Neural progenitor cell (in vitro differentiated cells): ENCODE data around the gene POC1A. TPM values are rescaled to one million over a fixed set of nuclear protein-coding genes. Genes with fewer than 3 reads are reported as not detected.
A peak's percentile ranks its signal among the peaks of the same experiment; 100 is the strongest.
"Not testable (repeated sequence)": the region's sequence is repeated elsewhere in the genome, so short reads cannot be mapped to it uniquely, and the experiment has no call there.

Source experiments
- DNase-seq: peaks from one replicate; pipeline ENCODE4 v3.0.0-alpha.2; 2016; ENCODE audit warnings: low spot score
- H2AFZ ChIP-seq: fragments of 200-600 bp; sonication (generic); replicated peaks from 2 replicates; pipeline ENCODE4 v1.6.1; 2016; ENCODE audit warnings: antibody characterized with exemption
- H3F3A ChIP-seq: fragments of 200-600 bp; sonication (generic); 2 replicates; pipeline ENCODE4 v1.6.1; 2016; ENCODE audit warnings: antibody characterized with exemption, low read depth
- H3K27ac ChIP-seq: fragments of 200-600 bp; sonication (generic); 2 replicates; pipeline ENCODE4 v1.5.1; 2016; ENCODE audit warnings: mild to moderate bottlenecking
- H3K27me3 ChIP-seq: fragments of 200-600 bp; sonication (generic); 2 replicates; pipeline ENCODE4 v1.6.1; 2016; ENCODE audit warnings: mild to moderate bottlenecking, moderate library complexity
- H3K36me3 ChIP-seq: fragments of 200-600 bp; sonication (generic); 2 replicates; pipeline ENCODE4 v1.5.1; 2016
- H3K4me1 ChIP-seq: fragments of 200-600 bp; sonication (generic); 2 replicates; pipeline ENCODE4 v1.6.1; 2016; ENCODE audit warnings: mixed run types
- H3K4me2 ChIP-seq: fragments of 200-600 bp; sonication (generic); 2 replicates; pipeline ENCODE4 v1.6.1; 2016
- H3K4me3 ChIP-seq: fragments of 200-600 bp; sonication (generic); 2 replicates; pipeline ENCODE4 v1.5.1; 2016
- H3K79me2 ChIP-seq: fragments of 200-600 bp; sonication (generic); 2 replicates; pipeline ENCODE4 v1.6.1; 2016; ENCODE audit warnings: low read depth
- H3K9ac ChIP-seq: fragments of 200-600 bp; sonication (generic); 2 replicates; pipeline ENCODE4 v1.6.1; 2016
- H3K9me3 ChIP-seq: fragments of 200-600 bp; sonication (generic); 2 replicates; pipeline ENCODE4 v1.5.1; 2016; ENCODE audit warnings: low read depth
- H4K20me1 ChIP-seq: fragments of 200-600 bp; sonication (generic); 2 replicates; pipeline ENCODE4 v1.6.1; 2016; ENCODE audit warnings: low read depth
- H3K27ac Mint-ChIP-seq: 3 replicates; pipeline ENCODE4 v1.8.0; 2021; ENCODE audit warnings: mixed read lengths
- H3K27me3 Mint-ChIP-seq: 2 replicates; pipeline ENCODE4 v1.8.0; 2022; ENCODE audit warnings: low read depth, mild to moderate bottlenecking, inconsistent platforms, moderate library complexity, mixed read lengths; ENCODE audit not compliant: insufficient read depth
- H3K36me3 Mint-ChIP-seq: 3 replicates; pipeline ENCODE4 v1.8.0; 2021; ENCODE audit warnings: mixed read lengths
- H3K4me1 Mint-ChIP-seq: 3 replicates; pipeline ENCODE4 v1.8.0; 2021; ENCODE audit warnings: mixed read lengths
- H3K4me3 Mint-ChIP-seq: 3 replicates; pipeline ENCODE4 v1.8.0; 2021; ENCODE audit warnings: mild to moderate bottlenecking, moderate library complexity, mixed read lengths
- H3K9me3 Mint-ChIP-seq: 3 replicates; pipeline ENCODE4 v1.8.0; 2020; ENCODE audit warnings: mixed read lengths
- EZH2 ChIP-seq: fragments of 200-600 bp; sonication (generic); IDR thresholded peaks from 2 replicates; pipeline ENCODE4 v1.6.1; 2017; ENCODE audit warnings: antibody characterized with exemption, mild to moderate bottlenecking, moderate library complexity
- EZH2phosphoT487 ChIP-seq: fragments of 200-600 bp; sonication (generic); IDR thresholded peaks from 2 replicates; pipeline ENCODE4 v1.6.1; 2017; ENCODE audit warnings: antibody characterized with exemption
- total RNA-seq: library from RNA; depleted of rRNA; stranded (reverse); fragments of >200 nt; gene quantifications from 2 replicates; pipeline ENCODE4 v1.2.3, GENCODE V29; 2015; ENCODE audit warnings: low replicate concordance
- TF ChIP-seq, protein P1 (sequence below): fragments of 200-600 bp; sonication (generic); IDR thresholded peaks from 2 replicates; pipeline ENCODE4 v1.5.1; 2017; ENCODE audit warnings: antibody characterized with exemption, mild to moderate bottlenecking

POC1A gene
- total RNA-seq, 1 donor from 2014 or later, result 10.3 TPM

DNA sequence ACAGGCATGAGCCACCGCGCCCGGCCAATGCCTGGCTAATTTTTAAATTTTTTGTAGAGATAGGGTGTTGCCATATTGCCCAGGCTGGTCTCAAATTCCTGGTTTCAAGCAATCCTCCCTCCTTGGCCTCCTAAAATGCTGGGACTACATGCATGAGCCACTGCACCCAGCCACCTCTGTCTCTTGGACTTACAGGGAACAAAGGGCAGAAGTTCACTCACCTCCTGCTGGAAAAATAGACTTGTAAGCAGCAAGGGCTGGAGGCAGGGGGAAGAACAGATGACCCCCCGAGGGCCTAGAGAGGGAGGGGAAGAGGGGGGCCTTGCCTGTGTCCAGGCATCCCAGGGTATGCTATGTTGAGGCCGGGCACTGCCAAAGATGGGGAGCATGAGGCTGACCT lies 120.0 kb downstream of the POC1A start:
- Mint-ChIP-seq H3K36me3 (no peaks in the 10 kb centered on the region), H3K9me3 (no peaks in the 10 kb centered on the region)

DNA sequence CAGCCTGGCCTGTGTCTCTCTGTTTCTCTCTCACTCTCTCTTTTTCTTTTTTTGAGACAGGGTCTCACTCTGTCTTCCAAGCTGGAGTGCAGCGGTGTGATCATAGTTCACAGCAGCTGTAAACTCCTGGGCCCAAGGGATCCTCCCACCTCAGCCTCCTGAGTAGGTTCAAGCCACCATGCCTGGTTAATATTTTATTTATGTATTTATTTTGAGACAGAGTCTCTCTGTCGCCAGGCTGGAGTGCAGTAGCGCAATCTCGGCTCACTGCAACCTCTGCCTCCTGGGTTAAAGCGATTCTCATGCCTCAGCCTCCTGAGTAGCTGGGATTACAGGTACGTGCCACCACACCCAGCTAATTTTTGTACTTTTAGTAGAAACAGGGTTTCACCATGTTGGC lies 120.5 kb downstream of the POC1A start:
- not testable (repeated sequence) for H4K20me1 ChIP-seq, H3K4me3 ChIP-seq, H3K9me3 Mint-ChIP-seq, H2AFZ ChIP-seq, DNase-seq, H3K79me2 ChIP-seq, H3K4me3 Mint-ChIP-seq, H3K9ac ChIP-seq, H3K9me3 ChIP-seq, H3K36me3 ChIP-seq, H3K4me2 ChIP-seq, H3K27me3 ChIP-seq, H3K36me3 Mint-ChIP-seq, H3F3A ChIP-seq, H3K27ac ChIP-seq
- Mint-ChIP-seq H3K4me1 (peaks cover 19% of the 10 kb centered on the region), H3K27ac (peak overlapping the region; percentile 82), H3K27me3 (peaks cover 14% of the 10 kb centered on the region)
- peaks cover 16% of the 10 kb centered on the region for H3K4me1 ChIP-seq

More for the DNA sequence above, 120.0 kb downstream of the POC1A start:
- Histone ChIP-seq H3F3A (no peaks in the 10 kb centered on the region), H3K36me3 (no peaks in the 10 kb centered on the region), H4K20me1 (no peaks in the 10 kb centered on the region), H3K4me1 (peaks cover 16% of the 10 kb centered on the region), H3K27me3 (no peaks in the 10 kb centered on the region), H2AFZ (no peak overlapping the region), H3K9me3 (no peaks in the 10 kb centered on the region), H3K27ac (no peak overlapping the region), H3K79me2 (no peaks in the 10 kb centered on the region), H3K9ac (no peak overlapping the region), H3K4me3 (no peak overlapping the region), H3K4me2 (no peak overlapping the region)
- peak overlapping the region; percentile 42 for H3K27ac Mint-ChIP-seq
- no peak for DNase-seq
- TF ChIP-seq EZH2, result no peak
- no peak for TF ChIP-seq EZH2phosphoT487
- TF ChIP-seq, protein P1, sequence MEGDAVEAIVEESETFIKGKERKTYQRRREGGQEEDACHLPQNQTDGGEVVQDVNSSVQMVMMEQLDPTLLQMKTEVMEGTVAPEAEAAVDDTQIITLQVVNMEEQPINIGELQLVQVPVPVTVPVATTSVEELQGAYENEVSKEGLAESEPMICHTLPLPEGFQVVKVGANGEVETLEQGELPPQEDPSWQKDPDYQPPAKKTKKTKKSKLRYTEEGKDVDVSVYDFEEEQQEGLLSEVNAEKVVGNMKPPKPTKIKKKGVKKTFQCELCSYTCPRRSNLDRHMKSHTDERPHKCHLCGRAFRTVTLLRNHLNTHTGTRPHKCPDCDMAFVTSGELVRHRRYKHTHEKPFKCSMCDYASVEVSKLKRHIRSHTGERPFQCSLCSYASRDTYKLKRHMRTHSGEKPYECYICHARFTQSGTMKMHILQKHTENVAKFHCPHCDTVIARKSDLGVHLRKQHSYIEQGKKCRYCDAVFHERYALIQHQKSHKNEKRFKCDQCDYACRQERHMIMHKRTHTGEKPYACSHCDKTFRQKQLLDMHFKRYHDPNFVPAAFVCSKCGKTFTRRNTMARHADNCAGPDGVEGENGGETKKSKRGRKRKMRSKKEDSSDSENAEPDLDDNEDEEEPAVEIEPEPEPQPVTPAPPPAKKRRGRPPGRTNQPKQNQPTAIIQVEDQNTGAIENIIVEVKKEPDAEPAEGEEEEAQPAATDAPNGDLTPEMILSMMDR, result no peak
- H3K4me1 Mint-ChIP-seq, result peaks cover 16% of the 10 kb centered on the region
- H3K4me3 Mint-ChIP-seq, result no peak overlapping the region
- peaks cover 14% of the 10 kb centered on the region for H3K27me3 Mint-ChIP-seq

- Histone ChIP-seq H3K79me2 (no peaks in the 10 kb centered on the region), H3K27ac (no peak overlapping the region), H4K20me1 (no peaks in the 10 kb centered on the region), H3K9me3 (no peaks in the 10 kb centered on the region), H3K4me2 (no peak overlapping the region), H2AFZ (peak overlapping the region; percentile 24), H3K4me1 (peaks cover 16% of the 10 kb centered on the region), H3K27me3 (no peaks in the 10 kb centered on the region), H3F3A (no peaks in the 10 kb centered on the region), H3K9ac (no peak overlapping the region), H3K36me3 (no peaks in the 10 kb centered on the region), H3K4me3 (no peak overlapping the region)
- no peak overlapping the region for H3K27ac Mint-ChIP-seq
- no peaks in the 10 kb centered on the region for H3K36me3 Mint-ChIP-seq
- TF ChIP-seq EZH2, result no peak
- TF ChIP-seq EZH2phosphoT487, result no peak
- TF ChIP-seq, protein P1, result no peak
- no peak overlapping the region for H3K4me3 Mint-ChIP-seq
- no peak for DNase-seq
- peaks cover 14% of the 10 kb centered on the region for H3K27me3 Mint-ChIP-seq
- no peaks in the 10 kb centered on the region for H3K9me3 Mint-ChIP-seq
- peaks cover 19% of the 10 kb centered on the region for H3K4me1 Mint-ChIP-seq
These were observed 121.4 kb downstream of the POC1A start for GRCh38 chr3:52032702-52033408.

DNA sequence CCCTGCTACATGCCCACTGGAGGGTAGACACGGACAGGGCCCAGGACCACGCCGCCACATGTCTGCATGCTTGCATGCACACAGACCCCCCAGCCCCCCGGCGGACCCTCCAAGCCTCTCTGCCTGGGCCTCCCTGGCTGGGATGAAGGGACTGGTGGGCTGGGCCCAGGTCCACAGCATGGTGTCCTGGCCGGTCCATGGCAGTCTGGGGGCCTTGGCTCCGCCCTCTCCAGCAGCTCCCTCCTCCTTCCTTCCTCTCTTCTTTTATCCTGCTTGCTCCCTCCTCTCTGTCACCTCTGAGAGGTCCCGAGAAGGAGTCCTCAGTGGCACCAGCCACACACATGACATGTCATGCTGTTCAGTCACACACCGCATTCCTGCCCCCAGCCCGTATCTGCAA lies 122.3 kb downstream of the POC1A start:
- no peak for TF ChIP-seq EZH2
- no peak overlapping the region for H3K27ac ChIP-seq
- no peak for DNase-seq

More for the DNA sequence above, 122.3 kb downstream of the POC1A start:
- peaks cover 19% of the 10 kb centered on the region for H3K4me1 Mint-ChIP-seq
- Histone ChIP-seq H3K79me2 (no peaks in the 10 kb centered on the region), H3K4me2 (no peak overlapping the region), H3K4me1 (peaks cover 17% of the 10 kb centered on the region), H2AFZ (no peak overlapping the region), H3K36me3 (no peaks in the 10 kb centered on the region), H3K4me3 (no peak overlapping the region), H3F3A (no peaks in the 10 kb centered on the region), H3K9me3 (no peaks in the 10 kb centered on the region), H4K20me1 (no peaks in the 10 kb centered on the region), H3K27me3 (no peaks in the 10 kb centered on the region), H3K9ac (no peak overlapping the region)
- no peak overlapping the region for H3K4me3 Mint-ChIP-seq
- no peaks in the 10 kb centered on the region for H3K36me3 Mint-ChIP-seq
- H3K27ac Mint-ChIP-seq, result no peak overlapping the region
- H3K27me3 Mint-ChIP-seq, result peaks cover 14% of the 10 kb centered on the region
- H3K9me3 Mint-ChIP-seq, result no peaks in the 10 kb centered on the region
